Measurements from ENCODE around the gene IFT43.

The IFT43 gene

GRCh38 chr14:75959031-75959430, 26.5 kb upstream of the IFT43 start:
- CTCF ChIA-PET: interaction anchor here (1.5 to 2.1 kb wide), 4 partner anchors 17 to 250 kb away, joined by 3 to 8 read pairs (median 5); partner anchors contain the start of gene TGFB3

DNA sequence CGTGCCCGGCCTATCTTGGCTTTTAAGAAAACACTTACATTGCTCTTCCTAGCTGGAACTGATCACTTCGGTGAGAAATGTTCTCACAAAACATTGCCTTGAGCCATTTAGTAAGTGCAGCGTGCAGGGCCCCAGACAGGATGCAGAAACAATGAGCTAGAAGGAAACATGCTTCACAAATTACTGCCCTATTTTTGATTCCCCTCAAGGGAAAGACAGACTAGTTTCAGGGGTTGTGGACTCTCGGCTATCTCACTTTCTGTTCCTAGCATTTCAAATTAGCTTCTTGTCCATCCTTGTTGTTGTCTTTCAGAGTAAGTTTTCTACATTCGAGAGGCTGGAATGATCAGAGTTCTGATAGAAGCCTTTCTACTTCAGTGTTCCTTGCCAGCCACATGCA, 25.3 kb upstream of the IFT43 start:
- TF ChIP-seq, protein P1, sequence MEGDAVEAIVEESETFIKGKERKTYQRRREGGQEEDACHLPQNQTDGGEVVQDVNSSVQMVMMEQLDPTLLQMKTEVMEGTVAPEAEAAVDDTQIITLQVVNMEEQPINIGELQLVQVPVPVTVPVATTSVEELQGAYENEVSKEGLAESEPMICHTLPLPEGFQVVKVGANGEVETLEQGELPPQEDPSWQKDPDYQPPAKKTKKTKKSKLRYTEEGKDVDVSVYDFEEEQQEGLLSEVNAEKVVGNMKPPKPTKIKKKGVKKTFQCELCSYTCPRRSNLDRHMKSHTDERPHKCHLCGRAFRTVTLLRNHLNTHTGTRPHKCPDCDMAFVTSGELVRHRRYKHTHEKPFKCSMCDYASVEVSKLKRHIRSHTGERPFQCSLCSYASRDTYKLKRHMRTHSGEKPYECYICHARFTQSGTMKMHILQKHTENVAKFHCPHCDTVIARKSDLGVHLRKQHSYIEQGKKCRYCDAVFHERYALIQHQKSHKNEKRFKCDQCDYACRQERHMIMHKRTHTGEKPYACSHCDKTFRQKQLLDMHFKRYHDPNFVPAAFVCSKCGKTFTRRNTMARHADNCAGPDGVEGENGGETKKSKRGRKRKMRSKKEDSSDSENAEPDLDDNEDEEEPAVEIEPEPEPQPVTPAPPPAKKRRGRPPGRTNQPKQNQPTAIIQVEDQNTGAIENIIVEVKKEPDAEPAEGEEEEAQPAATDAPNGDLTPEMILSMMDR (IDR thresholded peaks at IDR 0.05; ENCODE audit: control extremely low read depth, extremely low read depth, low read depth, missing control alignments): no peak
- ChIA-PET POLR2A (no interaction called here), CTCF (interaction anchor here (0.8 to 4.2 kb wide), 7 partner anchors 14 to 251 kb away, joined by 3 to 18 read pairs (median 5); partner anchors contain the start of gene TGFB3)
- peak; percentile 65 for DNase-seq (ENCODE audit: extremely low spot score)

More at GRCh38 chr14:75959031-75959430, 26.5 kb upstream of the IFT43 start:
- POLR2A ChIA-PET: no interaction called here
- no peak for DNase-seq (ENCODE audit: extremely low spot score)
- TF ChIP-seq, protein P1 (IDR thresholded peaks at IDR 0.05; ENCODE audit: control extremely low read depth, extremely low read depth, low read depth, missing control alignments): no peak

DNA sequence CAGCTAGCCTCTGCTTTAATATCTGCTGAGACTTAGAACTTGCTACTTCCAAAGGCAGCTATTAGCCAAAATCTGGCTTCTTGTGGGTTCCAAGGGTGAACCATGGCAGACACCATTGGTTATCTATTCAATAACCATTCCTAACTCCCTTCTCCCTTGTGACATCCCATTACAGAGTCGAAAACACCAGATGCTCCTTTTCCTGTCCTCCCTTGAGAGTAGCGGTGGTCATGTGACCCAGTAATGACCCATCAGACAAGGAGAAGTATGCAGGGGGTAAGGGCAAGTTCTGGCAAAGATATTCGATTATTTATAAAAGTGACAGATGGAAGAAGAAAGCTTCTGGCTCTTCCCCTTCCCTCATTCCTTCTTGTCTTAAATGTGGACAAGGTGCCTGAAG, 23.9 kb upstream of the IFT43 start:
- TF ChIP-seq, protein P1 (IDR thresholded peaks at IDR 0.05; ENCODE audit: control extremely low read depth, extremely low read depth, low read depth, missing control alignments): no peak
- ChIA-PET POLR2A (no interaction called here), CTCF (interaction anchor here (0.9 to 4.2 kb wide), 2 partner anchors 55 to 60 kb away, joined by 3 to 18 read pairs; no protein-coding TSS in a partner anchor)
- DNase-seq (ENCODE audit: extremely low spot score): no peak

GRCh38 chr14:75967866-75968265, 17.7 kb upstream of the IFT43 start:
- DNase-seq (ENCODE audit: extremely low spot score): no peak
- POLR2A ChIA-PET: no interaction called here
- CTCF ChIA-PET: interaction anchor here (1.0 to 4.6 kb wide), 7 partner anchors 9 to 259 kb away, joined by 3 to 35 read pairs (median 7); partner anchors contain the start of gene TGFB3
- TF ChIP-seq, protein P1 (IDR thresholded peaks at IDR 0.05; ENCODE audit: control extremely low read depth, extremely low read depth, low read depth, missing control alignments): no peak

DNA sequence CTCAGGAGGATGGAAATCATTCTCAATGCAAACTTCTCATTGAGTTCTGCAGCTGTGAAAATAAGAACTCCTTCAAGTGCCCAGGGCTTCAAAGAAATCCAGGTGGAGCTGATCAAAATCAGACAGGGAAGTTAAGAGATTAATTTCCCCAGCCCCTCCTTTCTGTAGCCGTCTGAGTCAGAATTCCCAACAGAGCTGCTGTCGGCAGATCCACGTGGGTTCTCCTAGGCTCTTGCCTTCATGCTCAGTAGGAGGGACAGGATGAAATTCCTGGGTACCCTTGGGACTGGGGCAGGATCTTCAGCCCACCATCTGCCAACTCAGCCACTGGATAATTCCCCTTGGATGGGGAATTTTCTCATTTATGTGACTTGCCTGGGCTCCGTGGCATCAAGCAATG, 17.1 kb upstream of the IFT43 start:
- no peak for DNase-seq (ENCODE audit: extremely low spot score)
- ChIA-PET CTCF (interaction anchor here (1.0 to 4.6 kb wide), 7 partner anchors 8 to 259 kb away, joined by 3 to 35 read pairs (median 7); partner anchors contain the start of gene TGFB3), POLR2A (no interaction called here)
- TF ChIP-seq, protein P1 (IDR thresholded peaks at IDR 0.05; ENCODE audit: control extremely low read depth, extremely low read depth, low read depth, missing control alignments): no peak

DNA sequence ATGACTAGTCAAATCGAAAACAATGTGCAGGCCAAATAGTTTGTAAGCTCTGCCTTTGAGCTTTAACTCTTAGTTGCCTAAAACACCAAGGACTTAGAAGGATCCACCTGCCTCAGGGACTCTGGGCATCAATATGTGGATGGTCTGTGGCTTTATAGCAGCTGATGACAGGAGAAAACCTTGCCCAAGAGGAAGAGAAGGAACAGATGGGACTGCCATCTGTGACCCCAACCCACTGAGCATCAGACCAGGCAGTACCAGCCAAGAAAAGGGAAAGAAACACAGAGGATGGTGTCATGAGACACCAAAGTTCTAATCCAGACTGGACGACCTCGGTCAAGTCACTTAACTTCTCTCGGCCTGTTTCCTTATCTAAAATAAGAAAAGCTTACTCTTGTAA, 16.4 kb upstream of the IFT43 start:
- DNase-seq (ENCODE audit: extremely low spot score): no peak
- TF ChIP-seq, protein P1 (IDR thresholded peaks at IDR 0.05; ENCODE audit: control extremely low read depth, extremely low read depth, low read depth, missing control alignments): no peak
- POLR2A ChIA-PET: no interaction called here
- CTCF ChIA-PET: interaction anchor here (0.9 to 3.9 kb wide), 5 partner anchors 11 to 260 kb away, joined by 3 to 35 read pairs (median 4); no protein-coding TSS in a partner anchor

Measured in GM10248 (cell line).